Stimulated activated naive B cell treated with anti-CD40 and anti-IgM and Interleukin-4, amounts not matched to agents 10 μg/mL and 1 μg/mL and 100 μg/mL, for 72 hours (primary cell): Measurements from ENCODE around the gene BCAS1.

Experiments
- ATAC-seq, 2 donors: fragments of 150-1000 bp; cut with Tn5 transposase; replicated peaks; 2 replicates each; pipeline ENCODE4 v1.10.0; 2021; ENCODE audit warnings: moderate library complexity in 1 of 2
- DNase-seq: peaks from one replicate; pipeline ENCODE4 v3.0.0; 2021
- H3K27ac Mint-ChIP-seq: one replicate; pipeline ENCODE4 v1.8.0; 2022; ENCODE audit warnings: mild to moderate bottlenecking, mixed read lengths
- H3K27me3 Mint-ChIP-seq, 2 donors: one replicate each; pipeline ENCODE4 v1.8.0; 2022; ENCODE audit warnings: mixed read lengths in 2 of 2
- H3K36me3 Mint-ChIP-seq, 2 donors: one replicate each; pipeline ENCODE4 v1.8.0; 2022; ENCODE audit warnings: mixed read lengths in 2 of 2, mild to moderate bottlenecking in 1 of 2
- H3K4me1 Mint-ChIP-seq, 2 donors: one replicate each; pipeline ENCODE4 v1.8.0; 2022; ENCODE audit warnings: mixed read lengths in 2 of 2, mild to moderate bottlenecking in 1 of 2
- H3K4me3 Mint-ChIP-seq, 2 donors: one replicate each; pipeline ENCODE4 v1.8.0; 2022; ENCODE audit warnings: mild to moderate bottlenecking in 2 of 2, mixed read lengths in 2 of 2, moderate library complexity in 1 of 2
- H3K9me3 Mint-ChIP-seq, 2 donors: one replicate each; pipeline ENCODE4 v1.8.0; 2022; ENCODE audit warnings: mixed read lengths in 2 of 2, mild to moderate bottlenecking in 1 of 2

Gene BCAS1

DNA sequence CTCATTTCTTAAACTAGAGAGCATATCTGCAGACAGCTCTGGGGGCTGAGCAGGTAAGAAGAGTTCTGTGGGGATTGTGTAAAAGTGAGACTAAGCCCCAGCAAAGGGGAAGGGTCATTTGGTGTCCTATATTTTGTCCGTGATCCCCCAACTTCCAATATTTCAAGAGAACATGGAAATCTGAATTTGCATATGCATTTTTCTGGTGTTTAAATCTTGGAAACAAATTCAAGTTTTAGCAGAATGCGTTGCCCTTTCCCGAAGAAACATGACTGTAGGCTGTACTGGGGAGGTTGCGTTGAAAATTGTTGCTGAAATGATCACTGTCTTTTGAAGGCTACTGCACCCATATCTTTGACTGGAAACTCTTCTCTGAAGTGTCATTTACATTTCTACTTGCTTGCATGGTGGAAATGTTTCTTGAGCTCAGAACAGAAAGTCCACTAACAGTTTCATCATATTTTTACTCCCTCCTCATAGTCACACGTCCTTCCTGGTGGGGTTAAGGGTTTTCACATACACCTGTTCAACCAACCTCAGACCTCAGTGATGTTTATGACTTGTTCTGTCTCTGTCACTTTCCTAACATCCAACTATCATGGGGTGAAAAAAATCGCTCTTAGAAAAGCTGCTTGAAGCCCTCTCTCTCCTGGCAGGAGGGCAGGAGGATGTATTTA is 140.3 kb downstream of the BCAS1 start:
- Mint-ChIP-seq H3K4me1 (peaks cover 46 to 81% of the 10 kb centered on the region in 2 donors), H3K27ac (peak overlapping the region; percentile 44), H3K9me3 (no peaks in the 10 kb centered on the region), H3K27me3 (no peaks in the 10 kb centered on the region), H3K4me3 (no peak overlapping the region), H3K36me3 (no peaks in the 10 kb centered on the region)
- no peak for DNase-seq
- ATAC-seq: peak; percentile 28 to 42

DNA sequence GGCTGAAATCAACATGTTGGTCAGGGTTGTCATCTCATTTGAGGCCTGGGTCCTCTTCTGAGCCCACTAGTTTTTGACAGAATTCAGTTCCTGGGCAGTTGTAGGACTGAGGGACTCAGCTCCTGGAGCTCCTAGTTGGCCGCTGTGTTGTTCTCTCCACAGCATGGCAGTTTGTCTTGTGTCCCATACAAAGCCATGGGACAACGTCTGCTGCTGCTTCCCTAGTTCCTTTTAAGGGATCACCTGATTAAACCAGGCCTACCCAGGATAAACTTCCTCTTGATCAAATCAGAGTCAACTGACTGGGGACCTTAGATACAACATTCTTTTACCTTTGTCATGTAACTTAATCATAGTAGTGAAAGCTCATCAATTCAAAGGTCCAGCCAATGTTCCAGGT is 141.0 kb downstream of the BCAS1 start:
- Mint-ChIP-seq H3K4me1 (peaks cover 39 to 74% of the 10 kb centered on the region in 2 donors), H3K27ac (peak overlapping the region; percentile 44), H3K27me3 (no peaks in the 10 kb centered on the region), H3K36me3 (no peaks in the 10 kb centered on the region), H3K9me3 (no peaks in the 10 kb centered on the region), H3K4me3 (no peak overlapping the region)
- DNase-seq: no peak
- no peak for ATAC-seq

DNA sequence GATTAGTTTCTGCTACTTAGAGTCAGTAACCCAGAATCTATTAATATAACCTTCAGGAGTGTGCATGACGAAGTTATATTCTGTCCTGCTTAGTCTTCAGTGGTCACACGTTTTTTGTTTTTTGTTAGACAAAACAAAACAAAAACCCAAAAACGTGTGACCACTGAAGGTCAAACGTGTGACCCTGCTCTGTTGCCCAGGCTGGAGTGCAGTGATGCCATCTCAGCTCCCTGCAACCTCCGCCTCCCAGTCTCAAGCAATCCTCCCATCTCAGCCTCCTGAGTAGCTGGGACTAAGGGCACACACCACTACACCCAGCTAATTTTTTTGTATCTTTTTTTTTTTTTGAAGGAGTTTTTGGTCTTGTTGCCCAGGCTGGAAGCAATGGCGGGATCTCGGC is 142.4 kb downstream of the BCAS1 start:
- ATAC-seq: no peak
- H3K36me3 Mint-ChIP-seq: no peaks in the 10 kb centered on the region
- peak overlapping the region; percentile 37 for H3K27ac Mint-ChIP-seq
- no peak overlapping the region for H3K4me3 Mint-ChIP-seq
- DNase-seq: no peak
- H3K27me3 Mint-ChIP-seq: no peaks in the 10 kb centered on the region
- H3K4me1 Mint-ChIP-seq: peaks cover 39 to 74% of the 10 kb centered on the region in 2 donors
- H3K9me3 Mint-ChIP-seq: no peaks in the 10 kb centered on the region

DNA sequence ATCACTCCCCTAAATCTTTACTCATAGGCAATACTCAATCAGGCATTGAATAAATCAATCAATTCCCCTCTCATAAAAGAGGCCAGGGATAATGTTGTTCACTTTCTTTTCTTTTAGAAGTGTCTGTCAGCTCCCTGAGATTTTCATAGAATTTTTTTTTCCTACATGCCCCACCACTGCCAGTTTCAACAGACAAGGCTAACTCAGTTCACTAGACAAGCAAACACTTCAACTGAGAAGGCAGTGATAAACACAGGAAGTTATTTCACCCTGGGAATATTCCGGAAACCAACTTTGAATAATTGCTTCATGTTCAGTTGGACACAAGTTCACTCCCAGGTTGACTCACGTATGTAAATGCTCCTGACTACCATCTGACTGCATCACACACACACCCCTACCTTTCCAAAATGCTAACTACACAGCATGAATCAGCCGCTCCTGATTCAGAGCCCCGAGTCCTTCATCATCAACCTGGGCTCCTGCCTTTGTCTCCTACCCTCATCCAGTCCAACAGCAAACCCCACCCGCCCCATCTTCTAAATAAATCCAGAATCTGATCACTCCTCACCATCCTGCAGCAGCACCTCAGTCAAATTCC is 143.9 kb downstream of the BCAS1 start:
- DNase-seq: peak; percentile 53
- peak overlapping the region; percentile 46 to 80 for H3K4me3 Mint-ChIP-seq
- peaks cover 43 to 83% of the 10 kb centered on the region in 2 donors for H3K4me1 Mint-ChIP-seq
- H3K27me3 Mint-ChIP-seq: no peaks in the 10 kb centered on the region
- peak overlapping the region; percentile 56 for H3K27ac Mint-ChIP-seq
- H3K36me3 Mint-ChIP-seq: no peaks in the 10 kb centered on the region
- ATAC-seq: peak; percentile 87 to 89
- no peaks in the 10 kb centered on the region for H3K9me3 Mint-ChIP-seq

DNA sequence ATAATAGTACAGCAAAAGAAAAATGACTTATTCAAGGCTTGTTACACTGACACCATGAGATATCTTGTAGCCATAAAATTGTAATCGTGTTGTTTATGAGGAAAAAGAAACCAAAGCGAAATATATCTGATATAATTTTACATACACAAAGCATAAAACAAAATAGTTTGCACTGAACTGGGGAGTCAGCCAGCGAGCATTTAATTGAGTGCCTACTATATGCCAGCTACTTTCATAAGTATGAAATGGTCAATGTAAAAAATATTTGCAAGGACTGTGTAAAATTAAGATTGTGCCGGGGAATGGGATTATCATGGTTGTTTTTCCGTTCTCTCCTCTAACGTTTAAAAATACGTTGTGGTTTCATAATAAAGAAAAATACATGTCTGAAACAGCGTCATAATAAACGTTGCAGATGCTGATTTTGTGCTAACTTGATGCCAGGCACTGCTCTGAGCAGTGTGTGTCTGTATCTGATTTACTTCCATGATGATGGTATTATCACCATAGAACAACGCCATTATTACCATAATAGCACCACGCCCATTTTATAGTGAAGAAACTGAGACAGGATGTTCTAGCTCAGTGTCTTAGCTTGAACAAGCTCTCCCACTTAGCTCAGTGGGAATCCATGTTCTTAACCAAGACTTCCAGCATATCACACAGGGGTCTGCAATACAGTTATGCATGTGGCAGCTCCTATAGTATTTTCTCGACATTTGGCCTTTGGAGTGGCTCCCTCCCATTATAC is 144.6 kb downstream of the BCAS1 start:
- no peak for ATAC-seq
- Mint-ChIP-seq H3K4me1 (peaks cover 45 to 83% of the 10 kb centered on the region in 2 donors), H3K4me3 (peak overlapping the region in 1 of 2 donors; percentile 57)

DNA sequence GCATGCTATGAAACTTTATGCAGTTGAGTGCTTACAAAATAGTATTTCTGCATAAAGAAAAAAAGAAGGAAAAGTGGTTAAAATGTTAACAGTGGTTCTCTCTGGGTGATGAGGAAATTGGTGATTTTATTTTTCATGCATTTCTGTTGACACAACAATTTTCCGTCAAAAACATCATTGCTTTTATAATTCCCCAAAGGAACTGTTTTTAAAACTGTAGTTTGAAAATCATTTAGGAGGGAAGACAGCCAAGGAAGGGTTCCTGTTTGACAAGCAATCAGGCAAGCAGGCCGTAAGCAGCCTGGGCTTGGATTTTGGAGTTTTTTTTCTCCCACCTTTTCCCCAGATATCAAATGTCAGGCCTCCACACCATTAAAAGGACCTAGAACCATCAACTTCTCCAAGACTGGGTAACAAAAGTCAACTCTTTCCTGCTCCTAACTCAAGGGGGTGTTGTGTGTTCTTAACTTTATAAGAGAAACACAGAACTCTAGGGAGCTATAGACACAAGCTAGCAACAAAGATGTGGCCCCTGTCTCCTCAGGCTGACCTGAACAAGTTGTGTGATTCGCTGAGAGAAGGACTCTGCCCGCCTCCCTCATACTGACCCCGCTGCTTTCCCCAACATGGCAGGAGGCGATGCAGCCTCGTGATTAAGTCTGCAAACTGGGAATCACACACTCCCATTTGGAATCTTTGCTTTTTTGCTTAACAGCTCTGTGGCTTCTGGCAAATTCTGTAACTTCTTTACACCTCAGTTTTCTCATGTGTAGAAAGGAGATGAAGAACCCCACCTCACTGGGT is 146.6 kb downstream of the BCAS1 start:
- Mint-ChIP-seq H3K27ac (no peak overlapping the region), H3K4me3 (no peak overlapping the region), H3K4me1 (peaks cover 32 to 69% of the 10 kb centered on the region in 2 donors), H3K36me3 (no peaks in the 10 kb centered on the region), H3K27me3 (no peaks in the 10 kb centered on the region), H3K9me3 (no peaks in the 10 kb centered on the region)
- DNase-seq (no peak), ATAC-seq (no peak)

More for the DNA sequence above, 144.6 kb downstream of the BCAS1 start:
- Mint-ChIP-seq H3K27me3 (no peaks in the 10 kb centered on the region), H3K9me3 (no peaks in the 10 kb centered on the region), H3K36me3 (no peaks in the 10 kb centered on the region), H3K27ac (peak overlapping the region; percentile 22)
- DNase-seq: no peak

DNA sequence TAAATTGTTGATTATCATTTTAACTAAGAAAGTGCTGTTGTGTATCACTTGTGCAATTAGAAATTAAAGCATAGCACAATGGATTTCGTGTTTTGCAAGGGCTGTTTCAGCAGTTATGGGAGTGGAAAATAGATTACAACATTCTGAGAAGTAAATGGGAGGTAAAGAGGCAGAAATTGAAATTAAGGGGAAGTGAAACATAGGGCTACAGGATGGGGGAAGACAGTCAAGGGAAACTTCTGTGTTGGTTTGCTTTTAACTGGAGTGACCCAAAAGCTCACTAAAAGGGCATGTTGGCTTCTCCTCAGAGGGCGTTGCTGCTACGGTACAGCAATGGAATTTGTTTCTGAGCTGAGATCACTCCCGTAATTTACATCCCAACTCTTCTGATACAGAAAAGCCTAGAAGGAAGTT is 147.5 kb downstream of the BCAS1 start:
- DNase-seq (no peak), ATAC-seq (peak; percentile 80)
- Mint-ChIP-seq H3K9me3 (no peaks in the 10 kb centered on the region), H3K4me3 (peak overlapping the region; percentile 46 to 73), H3K27ac (peak overlapping the region; percentile 73), H3K36me3 (peaks cover 0 to under 1% of the 10 kb centered on the region in 2 donors), H3K4me1 (peaks cover 34 to 70% of the 10 kb centered on the region in 2 donors), H3K27me3 (no peaks in the 10 kb centered on the region)

DNA sequence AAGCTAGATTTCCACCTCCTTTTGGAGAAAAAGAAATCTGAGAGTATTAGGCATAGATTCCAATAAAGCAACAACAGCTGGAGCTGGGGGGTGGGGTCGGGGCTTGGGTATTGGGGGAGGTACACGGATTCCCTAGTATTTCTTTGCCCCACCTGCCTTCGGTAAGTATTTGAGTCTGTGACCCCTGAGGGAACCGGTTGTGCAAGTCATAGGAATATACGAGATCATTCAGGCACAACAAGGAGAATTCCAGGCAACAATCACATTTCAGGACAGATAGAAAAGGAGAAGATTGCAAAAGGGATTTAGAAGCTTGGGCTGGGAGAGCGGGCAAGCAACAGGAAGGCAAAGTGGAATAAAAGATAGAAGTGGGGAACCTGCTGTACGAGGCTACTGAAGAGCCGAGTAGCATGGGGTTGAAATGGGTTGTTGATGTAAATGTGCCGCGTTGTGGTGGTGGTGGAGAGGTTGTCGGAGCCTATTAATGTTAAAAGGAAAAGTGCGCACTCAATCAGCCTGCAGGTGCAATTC is 148.9 kb downstream of the BCAS1 start:
- DNase-seq: no peak
- Mint-ChIP-seq H3K9me3 (peaks cover 0 to 1% of the 10 kb centered on the region in 2 donors), H3K36me3 (peaks cover 2 to 3% of the 10 kb centered on the region in 2 donors), H3K27me3 (no peaks in the 10 kb centered on the region), H3K27ac (peak overlapping the region; percentile 32), H3K4me1 (peaks cover 39 to 69% of the 10 kb centered on the region in 2 donors), H3K4me3 (no peak overlapping the region)
- no peak for ATAC-seq

DNA sequence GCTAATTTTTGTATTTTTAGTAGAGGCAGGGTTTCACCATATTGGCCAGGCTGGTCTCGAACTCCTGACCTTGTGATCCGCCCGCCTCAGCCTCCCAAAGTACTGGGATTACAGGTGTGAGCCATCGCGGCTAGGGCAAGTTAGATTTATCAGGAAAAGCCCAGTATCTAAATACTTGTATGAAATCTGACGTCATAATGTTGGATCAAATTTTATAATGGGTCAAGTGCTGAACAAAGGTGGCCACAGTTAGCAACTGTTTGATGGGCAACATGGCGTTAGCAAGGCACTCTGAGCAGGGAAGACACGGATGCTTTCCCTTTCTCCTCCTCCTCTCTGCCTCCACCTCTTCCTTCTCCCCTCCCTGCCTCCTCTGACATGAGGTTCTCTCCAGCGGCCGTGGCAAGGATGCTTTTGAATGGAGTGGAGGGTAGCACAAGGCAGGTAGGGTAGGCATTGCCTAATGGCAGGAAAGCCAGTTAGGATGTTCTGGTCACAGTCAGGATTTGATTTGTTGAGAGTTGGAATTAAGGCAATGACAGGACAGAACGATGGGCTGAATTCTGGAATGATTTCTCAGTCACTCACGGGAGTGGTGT is 149.6 kb downstream of the BCAS1 start:
- Mint-ChIP-seq H3K9me3 (peaks cover 0 to 1% of the 10 kb centered on the region in 2 donors), H3K4me1 (peaks cover 37 to 68% of the 10 kb centered on the region in 2 donors), H3K4me3 (no peak overlapping the region), H3K27me3 (no peaks in the 10 kb centered on the region), H3K27ac (peak overlapping the region; percentile 6), H3K36me3 (peaks cover 2 to 3% of the 10 kb centered on the region in 2 donors)
- DNase-seq: no peak
- ATAC-seq: no peak

DNA sequence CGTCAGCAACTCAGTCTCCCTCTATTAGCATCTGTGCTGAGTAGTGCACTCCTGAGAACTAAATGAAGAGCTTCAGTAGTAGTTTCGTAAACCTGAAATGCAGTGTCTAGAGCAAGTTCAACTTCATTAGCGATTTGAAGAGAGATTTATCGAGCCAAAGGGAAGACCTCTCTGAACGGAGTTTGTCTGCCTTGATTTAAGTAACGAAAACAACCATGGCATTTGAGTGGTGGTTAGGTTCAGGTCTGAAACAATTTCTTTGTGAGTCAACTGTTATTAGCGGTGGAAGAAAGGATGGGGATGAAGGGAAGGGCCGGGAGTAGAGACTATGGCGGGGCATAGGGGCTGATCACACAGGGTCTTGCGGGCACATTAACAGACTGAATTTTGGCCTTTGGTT is 150.5 kb downstream of the BCAS1 start:
- no peak for DNase-seq
- Mint-ChIP-seq H3K4me1 (peaks cover 42 to 73% of the 10 kb centered on the region in 2 donors), H3K36me3 (peaks cover 2 to 3% of the 10 kb centered on the region in 2 donors), H3K27me3 (no peaks in the 10 kb centered on the region), H3K4me3 (no peak overlapping the region), H3K9me3 (peaks cover 0 to 1% of the 10 kb centered on the region in 2 donors), H3K27ac (peak overlapping the region; percentile 32)
- no peak for ATAC-seq

DNA sequence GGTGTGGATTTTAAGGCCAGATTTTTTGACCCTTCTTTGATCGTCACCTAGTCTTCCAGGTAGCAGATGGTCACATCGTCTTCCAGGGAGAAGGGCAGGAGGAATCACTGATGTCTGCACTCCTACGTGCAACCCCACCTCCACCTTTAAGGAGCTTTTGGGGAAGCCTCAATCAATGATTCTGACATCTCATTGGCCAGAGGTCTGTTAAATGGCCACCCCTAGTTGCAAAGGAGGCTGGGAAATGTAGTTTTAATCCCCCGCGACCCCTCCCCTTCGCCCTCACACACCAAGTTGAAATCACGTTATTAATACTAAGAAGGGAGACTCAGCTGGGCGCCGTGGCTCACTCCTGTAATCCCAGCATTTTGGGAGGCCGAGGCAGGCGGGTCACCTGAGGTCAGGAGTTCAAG is 151.4 kb downstream of the BCAS1 start:
- H3K9me3 Mint-ChIP-seq: peaks cover 0 to 1% of the 10 kb centered on the region in 2 donors
- H3K4me1 Mint-ChIP-seq: peaks cover 48 to 77% of the 10 kb centered on the region in 2 donors
- DNase-seq (no peak), ATAC-seq (no peak)
- no peaks in the 10 kb centered on the region for H3K27me3 Mint-ChIP-seq
- peak overlapping the region; percentile 49 for H3K27ac Mint-ChIP-seq
- H3K4me3 Mint-ChIP-seq: no peak overlapping the region
- H3K36me3 Mint-ChIP-seq: peaks cover 2 to 3% of the 10 kb centered on the region in 2 donors

DNA sequence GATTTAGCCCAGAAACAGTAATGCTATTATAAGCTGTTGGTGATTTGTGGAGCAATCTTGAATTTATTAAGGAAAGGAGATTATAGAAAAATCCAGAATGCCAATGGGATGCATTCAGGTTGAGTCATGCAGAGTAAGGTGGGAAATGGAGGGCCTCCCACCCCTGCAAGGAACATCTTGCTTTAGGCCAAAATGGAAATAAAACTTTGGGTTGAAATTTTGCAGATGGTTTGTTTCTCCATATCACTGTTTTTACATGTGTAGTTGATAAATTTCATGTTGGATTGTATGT is 152.4 kb downstream of the BCAS1 start:
- peaks cover 0 to 1% of the 10 kb centered on the region in 2 donors for H3K9me3 Mint-ChIP-seq
- ATAC-seq: no peak
- DNase-seq: no peak
- H3K4me3 Mint-ChIP-seq: peak overlapping the region; percentile 53 to 65
- H3K27me3 Mint-ChIP-seq: no peaks in the 10 kb centered on the region
- peak overlapping the region; percentile 96 for H3K27ac Mint-ChIP-seq
- H3K36me3 Mint-ChIP-seq: peaks cover 2 to 3% of the 10 kb centered on the region in 2 donors
- H3K4me1 Mint-ChIP-seq: peaks cover 48 to 70% of the 10 kb centered on the region in 2 donors

DNA sequence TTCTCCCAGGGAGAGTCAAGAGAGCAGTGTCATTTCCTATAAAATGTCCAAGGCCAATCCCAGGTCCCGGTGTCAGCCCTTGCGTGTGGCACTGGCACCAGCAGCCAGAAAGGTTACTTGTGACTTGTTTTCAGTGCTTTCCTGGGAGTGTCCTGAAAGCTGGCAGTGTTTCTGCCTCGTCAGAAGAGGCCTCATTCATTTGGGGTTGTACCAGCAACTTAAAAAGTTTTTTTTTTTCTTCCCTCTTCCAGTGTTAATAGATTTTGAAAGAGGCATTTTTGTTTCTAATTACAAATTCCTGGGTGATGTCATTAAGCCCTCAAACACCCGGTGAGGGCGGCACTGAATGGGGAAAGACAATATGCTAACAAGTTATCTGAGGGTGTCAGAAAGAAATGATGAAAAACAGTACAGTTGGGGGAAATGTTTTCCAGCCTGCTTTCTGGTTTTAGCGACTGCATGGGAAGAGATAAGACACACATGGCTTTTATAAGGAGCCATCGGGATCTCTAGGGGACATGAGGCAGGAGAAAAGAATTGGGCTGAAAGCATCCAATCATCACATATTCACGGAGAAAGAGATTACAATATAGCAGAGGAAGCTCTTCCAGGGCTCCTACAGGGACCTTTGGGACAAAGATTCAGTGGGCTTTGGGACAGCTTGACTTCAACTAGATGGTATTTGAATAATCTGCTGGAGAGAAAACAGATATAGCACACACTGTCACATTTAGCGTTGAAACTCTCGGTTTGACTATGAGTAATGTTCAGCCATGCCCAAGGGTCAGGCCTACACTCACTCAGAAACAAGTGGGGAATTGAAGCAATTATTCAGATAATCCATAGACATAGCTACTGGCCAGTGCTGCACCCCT is 153.0 kb downstream of the BCAS1 start:
- ATAC-seq: peak; percentile 74 to 78

More for the DNA sequence above, 153.0 kb downstream of the BCAS1 start:
- peaks cover 48 to 67% of the 10 kb centered on the region in 2 donors for H3K4me1 Mint-ChIP-seq
- peak overlapping the region; percentile 96 for H3K27ac Mint-ChIP-seq
- peak overlapping the region; percentile 53 to 65 for H3K4me3 Mint-ChIP-seq
- peaks cover 0 to 1% of the 10 kb centered on the region in 2 donors for H3K9me3 Mint-ChIP-seq
- no peak for DNase-seq
- no peaks in the 10 kb centered on the region for H3K27me3 Mint-ChIP-seq
- peaks cover 2 to 3% of the 10 kb centered on the region in 2 donors for H3K36me3 Mint-ChIP-seq
